NCI-H1417 (cell line): ENCODE data around the gene AKAP10.
"Not testable (repeated sequence)": the region's sequence is repeated elsewhere in the genome, so short reads cannot be mapped to it uniquely, and the experiment has no call there.

Experiments
- DNase-seq, 3 experiments: peaks; one replicate each; lab custom pipeline; 2025; lab: John Stamatoyannopoulos, UW

Gene AKAP10

GRCh38 chr17:19978805-19979211 is 1.2 kb upstream of the AKAP10 start:
- DNase-seq = peak in 1 of 3 experiments; percentile 27

DNA sequence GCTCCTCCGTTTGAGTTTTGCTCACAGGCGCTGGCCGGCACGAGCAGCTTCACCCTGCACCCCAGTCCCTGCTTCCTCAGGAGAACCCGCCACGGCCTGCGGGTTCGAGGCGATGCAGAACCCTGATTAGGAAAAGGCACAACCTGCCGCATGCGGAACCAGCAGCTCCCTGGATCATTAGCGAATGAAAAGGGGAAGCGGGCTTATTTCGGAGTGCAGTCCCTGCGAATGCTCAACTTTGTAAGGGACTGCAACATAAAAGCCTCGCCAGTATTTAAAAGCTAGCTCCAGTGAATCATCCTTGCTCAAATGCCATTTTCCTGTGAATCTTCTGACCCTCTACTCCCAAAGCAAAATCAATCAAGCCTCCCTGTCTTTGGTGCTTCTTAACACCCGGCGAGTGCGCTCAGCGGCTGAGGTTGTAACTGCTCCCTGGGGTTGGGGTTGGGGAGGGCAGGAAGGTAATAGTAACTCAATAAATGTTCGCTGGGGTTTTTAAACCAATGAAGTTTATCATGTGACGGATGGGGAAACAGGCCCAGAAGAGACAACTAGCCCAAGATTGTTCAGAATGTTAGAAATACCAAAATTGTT is 678 bp upstream of the AKAP10 start:
- peak in 1 of 3 experiments; percentile 72 for DNase-seq

DNA sequence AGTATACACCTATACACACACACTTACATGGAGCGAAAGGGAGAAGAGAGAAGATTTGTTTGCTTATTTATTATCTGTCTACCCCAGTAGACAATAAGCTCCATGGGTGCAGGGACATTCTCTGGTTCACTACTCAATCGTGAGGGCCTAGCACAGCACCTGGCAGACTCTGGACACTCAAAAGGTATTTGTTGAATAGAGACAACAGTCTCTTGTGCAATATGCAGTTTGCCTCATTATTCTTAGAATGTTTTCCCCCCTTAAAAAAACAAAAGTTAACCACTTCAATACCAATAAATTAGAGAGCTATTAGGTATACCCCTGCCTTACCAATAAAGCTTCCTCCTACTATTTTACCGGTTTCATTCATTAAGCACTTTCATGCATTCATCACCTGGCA is 2.0 kb downstream of the AKAP10 start:
- no peak for DNase-seq

- no peak for DNase-seq
Observed at GRCh38 chr17:19973156-19973555, 4.5 kb downstream of the AKAP10 start.

DNA sequence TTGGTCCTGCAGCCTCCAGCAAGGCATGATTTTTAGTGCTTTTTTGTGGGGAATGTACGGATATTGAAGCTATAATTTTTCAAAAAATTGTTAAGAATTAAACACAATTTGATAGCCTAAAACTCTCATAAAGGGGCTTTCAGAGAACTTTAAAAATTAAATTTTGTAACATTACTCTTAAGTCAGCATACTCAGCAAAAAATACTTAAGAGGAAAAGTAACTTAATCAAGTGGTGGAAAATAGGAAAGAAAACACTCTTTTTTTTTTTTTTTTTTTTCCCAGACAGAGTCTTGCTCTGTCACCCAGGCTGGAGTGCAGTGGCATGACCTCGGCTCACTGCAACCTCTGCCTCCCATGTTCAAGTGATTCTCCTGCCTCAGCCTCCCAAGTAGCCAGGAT is 14.7 kb downstream of the AKAP10 start:
- DNase-seq = not testable (repeated sequence)

GRCh38 chr17:19958023-19958422 is 19.6 kb downstream of the AKAP10 start:
- DNase-seq = no peak

- no peak for DNase-seq
Observed at GRCh38 chr17:19955099-19955498, 22.5 kb downstream of the AKAP10 start.

- not testable (repeated sequence) for DNase-seq
Observed at GRCh38 chr17:19951411-19951810, 26.2 kb downstream of the AKAP10 start.

- not testable (repeated sequence) for DNase-seq
Observed at GRCh38 chr17:19950624-19951195, 26.9 kb downstream of the AKAP10 start.

GRCh38 chr17:19948116-19948943 is 29.3 kb downstream of the AKAP10 start:
- DNase-seq = no peak

DNA sequence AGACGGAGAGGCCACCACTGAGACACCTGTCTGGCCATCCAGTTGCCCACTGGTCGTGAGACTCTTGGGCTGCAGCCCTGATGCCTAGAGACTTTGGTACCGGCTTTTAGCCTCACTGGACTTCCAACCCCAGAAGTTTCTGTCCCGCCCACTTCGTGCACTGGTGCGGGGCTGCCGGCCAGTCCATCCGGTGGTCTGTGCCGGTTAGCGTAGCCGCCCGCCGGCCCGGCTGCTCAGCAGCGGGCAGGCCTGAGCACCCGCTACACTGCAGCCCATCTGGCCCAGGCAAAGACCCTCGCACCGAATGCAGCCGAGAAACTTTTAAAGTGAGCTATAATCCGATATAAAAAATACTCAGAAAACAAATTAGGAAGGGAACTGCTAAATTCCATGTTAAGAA is 30.7 kb downstream of the AKAP10 start:
- no peak for DNase-seq

GRCh38 chr17:19945009-19945626 is 32.5 kb downstream of the AKAP10 start:
- DNase-seq = no peak

GRCh38 chr17:19943599-19943998 is 34.0 kb downstream of the AKAP10 start:
- no peak for DNase-seq

- DNase-seq = no peak
Observed at GRCh38 chr17:19943026-19943425, 34.6 kb downstream of the AKAP10 start.

GRCh38 chr17:19940722-19941464 is 36.7 kb downstream of the AKAP10 start:
- no peak for DNase-seq

- DNase-seq = no peak
Observed at GRCh38 chr17:19939993-19940721, 37.5 kb downstream of the AKAP10 start.

- no peak for DNase-seq
Observed at GRCh38 chr17:19938736-19939135, 38.9 kb downstream of the AKAP10 start.

DNA sequence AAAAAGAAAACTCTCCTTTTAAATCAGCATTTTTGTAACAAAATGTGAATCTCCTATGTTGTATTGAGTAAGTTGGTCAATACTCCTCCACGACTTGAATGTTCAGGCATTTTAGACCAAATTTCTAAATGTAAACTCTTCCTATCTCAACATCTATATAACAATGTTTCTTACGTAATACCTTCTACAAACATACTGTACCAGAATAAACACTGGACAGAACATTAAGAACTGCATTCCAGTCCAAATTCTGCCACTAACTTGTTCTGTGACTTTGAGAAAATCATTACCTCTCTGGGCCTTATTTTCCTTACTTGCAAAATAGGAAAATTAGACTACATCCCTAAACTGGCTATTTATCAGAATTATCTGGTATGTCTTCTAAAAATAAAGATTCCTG is 40.1 kb downstream of the AKAP10 start:
- DNase-seq = no peak

DNA sequence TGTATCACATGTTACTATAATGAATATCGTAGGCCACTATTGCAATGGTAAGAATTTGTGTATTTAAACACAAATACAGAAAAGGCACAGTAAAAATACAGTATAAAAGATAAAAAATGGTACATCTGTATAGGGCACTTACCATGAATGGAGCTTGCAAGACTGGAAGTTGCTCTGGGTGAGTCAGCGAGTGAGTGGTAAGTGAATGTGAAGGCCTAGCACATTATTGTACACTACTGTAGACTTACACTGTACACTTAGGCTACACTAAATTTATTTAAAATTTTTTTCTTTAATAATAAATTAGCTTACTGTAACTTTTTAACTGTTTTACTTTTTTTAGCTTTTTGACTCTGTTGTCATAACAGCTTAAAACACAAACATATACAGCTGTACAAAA is 42.5 kb downstream of the AKAP10 start:
- DNase-seq = no peak

DNA sequence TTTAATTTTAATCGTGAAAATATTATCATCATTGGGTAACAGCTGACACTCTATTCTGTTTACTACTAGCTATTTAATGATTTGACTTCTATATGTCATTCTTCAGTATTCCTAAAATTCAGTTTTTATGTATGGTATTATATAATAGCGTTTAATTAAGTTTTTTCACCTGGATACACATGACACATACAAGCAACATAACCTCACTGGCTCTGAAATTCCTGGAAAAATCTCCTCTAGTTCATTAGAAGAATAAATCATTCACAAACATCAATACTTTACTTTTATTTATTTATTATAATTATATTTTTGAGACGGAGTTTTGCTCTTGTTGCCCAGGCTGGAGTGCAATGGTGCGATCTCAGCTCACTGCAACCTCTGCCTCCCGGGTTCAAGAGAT is 44.0 kb downstream of the AKAP10 start:
- DNase-seq = no peak

- DNase-seq = no peak
Observed at GRCh38 chr17:19933221-19933620, 44.4 kb downstream of the AKAP10 start.
